ENCODE measurements around the gene TBCK. TPM values are rescaled to one million over a fixed set of nuclear protein-coding genes. Genes with fewer than 3 reads are reported as not detected.
A peak's percentile ranks its signal among the peaks of the same experiment; 100 is the strongest.

Gene TBCK
- total RNA-seq, 1 experiment from 2014 or later: 18.1 TPM

DNA sequence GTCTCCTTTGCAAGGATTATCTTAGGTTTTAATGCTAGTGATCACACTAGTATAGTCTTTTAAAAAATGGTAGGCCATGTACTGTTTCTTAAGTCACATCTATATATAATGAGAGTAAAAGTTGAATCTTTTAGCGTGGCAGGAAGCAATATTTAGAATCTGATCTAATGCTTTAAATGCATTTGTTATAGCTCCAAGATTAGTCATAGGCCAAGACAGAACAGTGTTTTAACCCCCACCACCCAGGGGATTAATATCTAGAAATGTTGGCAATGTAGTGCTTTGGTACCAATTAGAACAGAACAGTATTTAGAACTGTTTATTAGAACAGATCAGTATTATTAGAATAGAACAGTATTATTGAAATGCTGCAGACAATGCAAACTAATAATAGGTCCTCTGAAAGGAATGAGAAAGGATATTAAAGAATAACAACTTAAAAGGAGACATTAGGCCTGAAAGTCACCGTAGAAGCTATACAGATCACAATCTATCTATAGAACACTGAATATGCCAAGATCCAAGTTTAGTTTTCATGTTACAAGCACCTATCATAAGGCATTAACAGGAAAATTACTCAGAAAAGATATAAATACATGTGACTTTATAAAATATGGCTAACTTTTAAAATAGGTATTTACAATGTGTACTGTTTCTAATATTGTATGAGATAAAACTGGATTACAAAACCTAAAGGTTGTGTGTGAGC is 274.6 kb downstream of the TBCK start:
- DNase-seq (ENCODE audit: low spot score): no peak

GRCh38 chr4:106039796-106040195 is 276.2 kb downstream of the TBCK start:
- no peak for DNase-seq (ENCODE audit: low spot score)

- DNase-seq (ENCODE audit: low spot score): no peak
Observed at GRCh38 chr4:106038908-106039307, 277.1 kb downstream of the TBCK start.

DNA sequence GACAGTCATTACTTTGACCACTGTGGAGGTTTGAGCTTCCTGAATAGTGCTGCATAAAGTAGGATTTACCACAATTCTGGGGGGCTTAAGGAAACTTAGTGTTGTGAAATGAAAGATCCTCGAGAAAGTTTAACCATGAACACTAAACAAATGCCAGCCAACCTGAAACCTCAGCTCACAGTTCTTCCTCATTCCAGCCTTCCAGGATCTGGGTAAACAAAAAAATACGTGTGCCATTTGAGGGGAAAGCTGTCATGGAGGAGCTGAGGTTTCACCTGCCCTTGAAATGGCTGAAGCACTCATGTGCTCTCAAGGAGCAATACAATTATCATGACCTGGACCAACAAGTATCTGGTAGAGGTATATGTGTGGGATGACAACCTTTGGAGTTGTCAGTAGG is 278.0 kb downstream of the TBCK start:
- DNase-seq (ENCODE audit: low spot score): no peak

GRCh38 chr4:106036848-106037247 is 279.2 kb downstream of the TBCK start:
- DNase-seq (ENCODE audit: low spot score): no peak

DNA sequence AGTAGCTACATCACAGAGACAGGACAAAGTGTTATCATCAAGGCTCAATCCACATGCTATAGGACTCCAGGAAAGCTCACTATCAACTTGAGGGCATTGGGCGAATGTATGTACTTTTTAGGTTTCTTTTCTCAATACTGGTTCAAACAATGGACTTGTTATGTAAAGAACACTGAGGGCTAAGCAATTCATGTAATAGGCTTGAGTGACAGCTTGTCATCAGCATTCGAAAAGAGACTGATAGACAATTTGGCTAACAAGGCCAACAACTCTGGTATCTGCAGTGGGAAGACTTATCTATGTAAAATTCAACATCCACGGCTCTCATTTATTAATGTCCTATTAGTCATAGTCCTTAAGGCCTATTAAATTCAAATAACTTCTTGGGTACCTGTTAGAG is 279.7 kb downstream of the TBCK start:
- DNase-seq (ENCODE audit: low spot score): no peak

DNA sequence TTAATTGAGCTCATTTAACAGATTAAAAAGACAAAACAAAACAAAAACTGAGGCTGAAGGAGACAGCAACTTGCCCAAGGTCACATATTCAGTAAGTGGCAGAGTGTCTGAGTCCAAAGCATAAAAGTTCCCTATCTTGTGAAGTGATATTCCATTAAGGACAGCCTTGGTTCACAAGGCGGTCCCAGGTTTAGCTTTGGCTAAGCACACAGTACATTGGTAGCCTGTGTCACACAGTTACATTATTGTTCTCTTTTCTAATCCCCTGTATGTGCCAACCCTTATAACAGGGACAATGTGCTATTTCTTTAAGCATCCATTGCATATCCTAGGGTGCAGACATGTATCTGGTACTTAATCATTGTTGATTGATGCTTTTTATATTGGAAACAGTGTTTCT is 280.8 kb downstream of the TBCK start:
- no peak for DNase-seq (ENCODE audit: low spot score)

DNA sequence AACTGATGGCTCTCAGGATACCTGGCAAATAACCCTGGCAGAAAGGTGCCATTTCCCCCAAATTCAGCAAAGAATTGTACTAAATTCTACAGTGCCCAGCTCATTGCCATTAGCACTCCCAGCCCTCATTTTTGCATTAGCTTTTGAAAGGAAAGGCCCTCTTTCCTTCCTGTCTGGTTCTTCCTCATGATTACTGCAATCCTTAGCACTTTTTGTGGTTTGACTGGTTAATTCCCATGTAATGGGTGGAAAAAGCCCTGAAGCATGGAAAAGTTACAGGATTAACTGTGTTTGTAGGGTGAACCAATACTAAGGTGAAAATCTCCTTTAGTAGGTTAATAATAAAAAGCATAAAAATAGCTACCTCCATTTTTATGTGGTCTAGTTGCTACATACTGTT is 281.3 kb downstream of the TBCK start:
- DNase-seq (ENCODE audit: low spot score): no peak

- peak; percentile 64 for DNase-seq (ENCODE audit: low spot score)
Observed at GRCh38 chr4:106034220-106034619, 281.8 kb downstream of the TBCK start.

GRCh38 chr4:106033469-106033868 is 282.5 kb downstream of the TBCK start:
- no peak for DNase-seq (ENCODE audit: low spot score)

DNA sequence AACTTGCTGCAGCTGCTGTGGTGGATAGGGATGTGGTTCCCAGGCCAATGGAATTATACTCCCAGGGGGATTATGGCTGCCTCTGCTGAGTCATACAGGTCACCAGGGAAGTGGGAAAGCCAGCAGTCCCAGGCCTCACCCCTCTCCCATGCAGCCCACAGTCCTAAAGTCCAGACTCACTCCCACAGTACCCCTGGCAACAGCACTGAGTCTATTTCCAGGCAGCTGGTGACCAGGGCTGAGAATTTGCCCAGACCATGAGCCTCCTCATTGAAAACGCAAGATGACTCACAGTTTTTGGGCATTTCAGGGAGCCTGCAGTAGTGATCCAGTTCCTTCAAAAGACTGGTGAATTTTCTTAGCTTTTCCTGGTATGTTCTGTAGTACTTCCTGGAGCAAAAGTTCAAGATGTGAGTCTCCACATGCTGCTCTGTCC is 283.1 kb downstream of the TBCK start:
- peak; percentile 78 for DNase-seq (ENCODE audit: low spot score)

- DNase-seq (ENCODE audit: low spot score): no peak
Observed at GRCh38 chr4:106022454-106022853, 293.6 kb downstream of the TBCK start.

- DNase-seq (ENCODE audit: low spot score): peak; percentile 69
Observed at GRCh38 chr4:106021737-106022410, 294.1 kb downstream of the TBCK start.

GRCh38 chr4:106019771-106020170 is 296.2 kb downstream of the TBCK start:
- DNase-seq (ENCODE audit: low spot score): peak; percentile 59

DNA sequence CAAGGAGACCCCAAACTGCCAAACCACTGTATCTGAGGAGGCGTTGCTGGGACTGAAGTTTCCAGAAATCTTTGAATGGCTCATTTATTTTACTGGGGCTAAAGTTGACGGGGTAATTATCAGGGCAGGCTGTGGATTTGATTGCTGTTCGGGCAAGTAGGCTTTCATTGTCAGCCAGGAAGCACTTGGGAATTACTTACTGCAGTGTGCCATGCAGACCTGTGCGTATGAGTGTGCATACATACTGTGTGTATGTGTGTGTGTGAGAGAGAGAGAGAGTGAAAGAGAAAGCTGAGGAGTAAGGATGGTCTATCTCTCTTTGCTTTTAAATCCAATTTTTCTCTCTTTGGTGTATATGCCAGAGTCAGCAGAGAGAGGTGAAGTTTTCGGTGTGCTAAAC is 298.0 kb downstream of the TBCK start:
- DNase-seq (ENCODE audit: low spot score): no peak

GRCh38 chr4:106011387-106011786 is 304.6 kb downstream of the TBCK start:
- no peak for DNase-seq (ENCODE audit: low spot score)

DNA sequence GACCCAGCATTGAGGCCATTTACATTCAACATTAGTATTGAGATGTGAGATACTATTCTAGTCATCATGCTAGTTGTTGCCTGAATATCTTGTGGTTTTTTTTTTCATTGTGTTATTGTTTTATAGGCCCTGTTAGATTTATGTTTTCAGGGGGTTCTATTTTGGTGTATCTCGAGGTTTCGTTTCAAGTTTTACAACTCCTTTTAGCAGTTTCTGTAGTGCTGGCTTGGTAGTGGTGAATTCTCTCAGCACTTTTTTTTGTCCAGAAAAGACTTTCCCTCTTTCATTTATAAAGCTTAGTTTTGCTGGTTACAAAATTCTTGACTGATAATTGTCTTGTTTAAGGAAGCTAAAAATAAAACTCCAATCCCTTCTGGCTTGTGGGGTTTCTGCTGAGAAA is 305.2 kb downstream of the TBCK start:
- DNase-seq (ENCODE audit: low spot score): no peak

DNA sequence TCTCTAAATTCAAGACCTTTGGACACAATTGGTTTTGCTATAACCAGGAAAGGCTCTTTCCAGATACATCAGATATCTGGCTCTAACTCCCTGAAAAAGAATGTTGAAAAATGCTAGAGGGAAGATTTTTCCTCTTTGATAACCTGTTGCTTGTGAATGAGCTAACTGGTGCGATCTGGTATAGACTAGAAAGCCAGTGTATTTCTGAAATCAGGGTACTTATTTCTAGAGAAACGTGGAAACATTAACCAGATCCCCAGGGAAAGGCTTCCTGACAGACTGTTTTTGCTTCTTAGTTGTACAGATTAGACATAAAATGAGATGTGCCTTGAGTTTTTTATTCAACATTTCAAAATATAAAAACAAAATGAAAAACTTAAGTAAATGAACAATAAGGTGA is 313.0 kb downstream of the TBCK start:
- DNase-seq (ENCODE audit: low spot score): no peak

DNA sequence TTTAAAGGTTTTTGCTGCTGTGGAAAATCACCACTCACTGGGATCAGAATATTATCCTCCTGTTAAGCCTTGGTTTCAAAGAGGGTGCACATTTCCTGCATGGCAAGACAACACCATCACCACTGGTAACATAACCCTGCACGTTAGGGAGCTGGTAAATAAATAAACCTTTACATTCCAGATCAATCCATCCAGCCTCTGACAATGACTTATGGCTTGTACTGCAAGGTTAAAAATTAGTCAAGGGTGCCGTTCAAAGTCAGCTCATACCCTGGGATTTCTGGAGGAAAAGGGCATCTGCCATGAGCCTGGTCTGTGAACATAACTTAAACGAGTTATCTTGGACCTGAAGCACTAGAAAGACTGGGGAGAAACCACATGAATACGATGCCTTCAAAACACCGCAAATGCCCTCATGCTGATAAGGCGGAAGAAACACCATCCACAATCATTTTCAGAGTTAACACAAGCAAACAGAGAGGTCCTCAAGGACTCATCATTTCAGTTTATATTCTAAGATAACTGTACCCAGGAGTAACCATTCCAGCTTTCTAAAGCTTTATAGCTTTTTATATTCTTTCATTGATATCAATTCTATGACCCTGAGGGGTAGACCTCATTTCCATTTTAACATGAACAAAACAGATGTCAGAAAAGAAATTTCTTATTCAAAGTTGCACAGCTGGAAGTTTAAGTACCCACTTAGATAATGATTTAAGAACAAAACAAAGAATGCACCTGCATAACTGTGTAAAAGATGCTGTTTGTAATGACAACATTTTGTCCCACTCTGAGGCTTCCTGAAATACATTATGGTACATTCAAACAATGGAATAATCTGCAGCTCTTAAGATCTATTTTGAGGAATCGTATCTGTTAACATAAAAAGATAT is 317.6 kb downstream of the TBCK start:
- no peak for DNase-seq (ENCODE audit: low spot score)

DNA sequence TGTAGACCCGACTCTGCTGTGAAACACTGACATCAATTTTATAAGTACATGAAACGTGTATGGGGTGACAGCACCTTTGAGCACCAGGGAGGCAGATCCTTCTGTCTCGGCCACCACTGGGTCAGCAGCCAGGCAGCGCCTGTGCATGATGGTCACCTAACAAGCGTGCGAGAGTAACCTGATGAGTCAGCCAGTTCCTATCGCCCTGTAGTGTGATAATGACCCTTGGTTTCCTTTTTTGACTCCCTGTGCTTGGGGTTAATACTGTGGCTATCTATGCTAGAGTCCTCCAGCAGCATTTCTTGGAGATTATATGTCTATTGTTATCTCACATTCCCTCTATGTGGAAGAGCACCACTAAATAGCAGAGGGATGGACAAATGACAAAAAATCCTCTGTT is 319.2 kb downstream of the TBCK start:
- DNase-seq (ENCODE audit: low spot score): no peak

- no peak for DNase-seq (ENCODE audit: low spot score)
Observed at GRCh38 chr4:105994841-105995501, 321.0 kb downstream of the TBCK start.

DNA sequence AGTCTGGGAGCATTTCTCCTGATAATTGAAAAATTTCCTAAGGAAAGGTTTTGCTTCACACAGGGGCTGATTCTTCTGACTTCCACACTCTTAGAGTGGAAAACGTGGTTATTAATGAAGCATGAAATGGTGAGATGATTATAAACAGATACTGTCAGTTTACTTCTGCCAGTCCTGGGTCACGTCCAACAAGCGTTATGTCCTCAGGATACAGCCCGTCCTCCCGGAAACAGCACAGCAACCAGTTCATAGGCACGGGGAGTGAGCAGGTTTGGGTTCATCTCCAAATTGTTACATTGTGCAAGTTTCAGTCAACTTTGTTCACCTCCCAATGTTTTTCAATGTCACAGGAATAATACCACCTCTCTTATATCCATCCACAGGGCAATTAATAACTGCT is 321.9 kb downstream of the TBCK start:
- no peak for DNase-seq (ENCODE audit: low spot score)
